ENCODE measurements around the gene EPB41L4B. TPM values are rescaled to one million over a fixed set of nuclear protein-coding genes. Genes with fewer than 3 reads are reported as not detected.

Gene EPB41L4B
- total and polyA plus RNA-seq, 2 donors, result 1.2 to 6.0 TPM

DNA sequence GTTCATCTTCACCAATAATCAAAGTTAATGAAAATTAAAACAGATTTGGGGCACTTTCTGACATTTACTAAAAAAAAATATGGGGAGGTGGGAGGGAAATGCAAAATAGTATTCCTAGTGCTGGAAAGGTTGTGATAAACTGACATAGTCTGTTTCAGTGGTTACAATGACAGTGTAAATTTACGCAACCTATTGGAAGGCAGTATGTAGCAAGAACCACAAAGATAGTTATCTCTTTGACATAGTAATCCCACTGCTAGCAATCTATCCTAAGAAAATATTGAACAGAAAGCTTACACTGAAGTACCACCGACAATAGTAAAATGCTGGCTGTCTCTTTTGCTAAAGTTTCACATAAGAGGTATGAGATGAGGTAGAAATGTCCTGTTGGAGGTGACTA is 15.1 kb upstream of the EPB41L4B start:
- Histone ChIP-seq H3K4me1 (ENCODE audit: insufficient read depth) (peaks cover 1% of the 10 kb centered on the region), H3K36me3 (ENCODE audit: insufficient read depth) (no peaks in the 10 kb centered on the region), H3K4me3 (ENCODE audit: low read depth, low read length) (no peak overlapping the region), H3K27ac (ENCODE audit: low read depth) (no peak overlapping the region)
- 77% methylated on average over 2 of the region's 2 CpGs for WGBS
- no peak for DNase-seq (ENCODE audit: extremely low spot score)

DNA sequence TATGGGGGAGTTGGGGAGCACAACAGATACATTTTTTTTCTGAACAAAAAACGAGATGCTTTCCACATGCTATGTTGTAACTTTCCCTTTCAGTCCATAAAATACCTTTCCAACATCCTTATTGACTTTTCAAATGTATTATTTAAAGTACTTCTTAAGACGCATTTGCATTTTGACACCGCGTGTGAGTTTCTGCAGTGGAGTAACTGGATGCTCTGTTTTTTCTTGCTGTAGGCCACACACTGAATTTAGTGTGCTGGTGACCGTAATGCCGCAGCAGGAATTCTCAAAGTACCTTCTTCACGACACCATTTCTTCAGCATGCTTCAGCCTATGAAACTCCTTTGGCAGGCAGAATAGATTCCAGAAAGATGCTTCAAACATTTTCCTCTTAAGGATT is 14.3 kb upstream of the EPB41L4B start:
- no peak overlapping the region for H3K4me3 ChIP-seq (ENCODE audit: low read depth, low read length)
- H3K27ac ChIP-seq (ENCODE audit: low read depth), result no peak overlapping the region
- no peak for DNase-seq (ENCODE audit: extremely low spot score)
- WGBS, result 70% methylated on average over 7 of the region's 7 CpGs
- peaks cover 1% of the 10 kb centered on the region for H3K4me1 ChIP-seq (ENCODE audit: insufficient read depth)
- no peaks in the 10 kb centered on the region for H3K36me3 ChIP-seq (ENCODE audit: insufficient read depth)

DNA sequence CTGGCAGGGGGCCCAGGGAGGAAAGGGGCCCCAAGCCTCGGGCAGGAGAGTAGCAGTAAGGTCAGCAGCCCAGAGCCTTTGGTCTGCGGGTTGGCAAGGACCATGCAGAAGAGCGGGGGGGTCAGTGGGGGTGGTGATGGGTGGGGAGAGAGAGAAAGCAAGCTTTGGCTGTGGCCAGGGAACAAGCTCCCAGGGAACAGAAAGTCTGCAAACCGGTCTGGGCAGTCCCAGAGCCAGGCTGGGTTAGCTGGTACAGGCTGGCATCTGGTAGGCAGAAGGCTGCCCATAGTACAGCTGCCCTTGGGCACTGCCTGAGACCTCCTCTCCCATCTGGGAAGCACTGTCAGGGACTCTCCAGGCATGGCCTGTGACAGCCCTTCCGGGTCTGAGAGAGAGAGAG is 10.5 kb upstream of the EPB41L4B start:
- no peak overlapping the region for H3K4me3 ChIP-seq (ENCODE audit: low read depth, low read length)
- DNase-seq (ENCODE audit: extremely low spot score), result no peak
- no peaks in the 10 kb centered on the region for H3K36me3 ChIP-seq (ENCODE audit: insufficient read depth)
- H3K27ac ChIP-seq (ENCODE audit: low read depth), result no peak overlapping the region
- peaks cover 1% of the 10 kb centered on the region for H3K4me1 ChIP-seq (ENCODE audit: insufficient read depth)
- WGBS, result 44% methylated on average over 5 of the region's 5 CpGs

DNA sequence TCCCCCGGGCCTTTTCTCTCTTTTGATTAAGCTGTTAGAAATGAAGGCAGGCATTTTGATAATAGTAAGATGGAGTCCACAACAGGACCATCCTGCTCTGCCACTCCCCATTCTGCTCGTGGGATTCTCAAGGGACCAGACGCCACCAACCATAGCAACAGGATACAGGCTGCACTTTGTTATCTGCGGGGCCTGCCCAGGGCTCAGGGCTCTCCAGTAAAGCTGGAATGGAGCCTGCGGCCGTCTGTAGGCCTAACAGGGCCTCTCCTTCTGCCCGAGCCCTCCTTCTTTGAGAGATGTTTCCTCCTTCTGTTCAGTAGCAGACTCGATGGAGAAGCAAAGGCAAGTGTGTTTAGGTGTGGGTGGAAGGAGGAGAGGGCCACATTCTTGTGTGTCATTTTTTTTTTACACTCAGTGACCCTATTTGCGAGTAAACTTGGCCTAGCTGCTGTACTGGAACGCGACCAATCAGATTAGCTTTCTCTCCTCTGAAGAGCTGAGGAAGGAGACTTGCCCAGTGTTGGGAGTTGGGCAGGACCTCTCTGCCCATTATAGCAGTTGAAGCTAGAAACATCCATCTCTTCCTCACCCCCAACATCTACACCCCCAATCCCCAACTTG is 8.9 kb upstream of the EPB41L4B start:
- Histone ChIP-seq H3K4me1 (ENCODE audit: insufficient read depth) (no peaks in the 10 kb centered on the region), H3K27ac (ENCODE audit: low read depth) (peak overlapping the region; percentile 19), H3K36me3 (ENCODE audit: insufficient read depth) (no peaks in the 10 kb centered on the region), H3K4me3 (ENCODE audit: low read depth, low read length) (no peak overlapping the region)
- no peak for DNase-seq (ENCODE audit: extremely low spot score)
- 43% methylated on average over 11 of the region's 11 CpGs for WGBS

DNA sequence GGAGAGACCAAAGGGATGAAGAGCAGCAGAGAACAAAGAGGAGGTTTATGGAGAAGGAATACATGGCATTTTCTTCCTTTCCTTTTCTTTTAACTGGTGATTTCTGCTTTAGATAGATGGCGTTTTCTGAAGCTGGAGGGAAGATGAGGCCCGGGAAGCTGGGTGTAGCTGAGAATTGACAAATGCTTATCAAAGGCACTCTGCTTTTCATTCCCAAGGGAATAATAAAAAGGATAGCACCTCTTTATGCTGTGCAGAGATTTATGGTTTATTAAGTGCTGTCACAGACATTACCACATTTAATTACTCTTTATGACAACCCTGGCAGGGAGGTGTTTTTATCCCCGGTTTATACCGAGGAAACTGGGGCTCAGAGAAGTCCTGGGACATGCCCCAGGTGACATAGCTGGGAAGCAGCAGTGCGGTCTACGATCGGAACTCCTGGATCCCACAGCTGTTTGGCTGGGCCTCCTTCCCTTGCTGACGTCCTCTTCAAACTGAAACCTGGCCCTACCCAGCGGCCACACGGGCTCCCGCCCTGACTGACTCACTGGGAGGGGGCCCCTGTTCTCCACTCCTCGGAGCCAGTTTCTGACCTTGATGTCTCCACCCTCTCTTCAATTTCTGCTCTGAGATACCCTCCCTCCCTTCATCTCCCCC is 8.2 kb upstream of the EPB41L4B start:
- no peak overlapping the region for H3K4me3 ChIP-seq (ENCODE audit: low read depth, low read length)
- WGBS, result 42% methylated on average over 12 of the region's 12 CpGs
- no peak for DNase-seq (ENCODE audit: extremely low spot score)

DNA sequence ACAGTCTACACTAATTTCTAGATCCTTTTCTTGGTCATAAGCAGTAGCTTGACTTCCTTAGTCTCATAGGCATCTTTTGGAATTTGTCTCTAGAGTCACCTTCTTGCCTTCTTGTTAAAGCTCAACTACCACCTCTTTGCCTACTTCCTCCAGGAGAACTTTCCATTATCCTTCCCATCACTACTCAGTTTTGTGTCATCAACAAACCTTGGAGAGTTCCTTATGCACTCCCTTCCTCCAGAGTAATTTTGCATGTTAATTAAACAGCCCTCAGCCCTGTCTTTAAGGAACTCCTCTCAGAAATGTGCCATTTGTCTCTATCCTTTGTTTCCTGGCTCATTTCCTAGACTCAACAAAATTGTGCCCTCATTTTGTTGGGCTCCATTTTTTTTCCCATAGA is 4.2 kb upstream of the EPB41L4B start:
- Histone ChIP-seq H3K4me3 (ENCODE audit: low read depth, low read length) (no peak overlapping the region), H3K4me1 (ENCODE audit: insufficient read depth) (no peaks in the 10 kb centered on the region), H3K36me3 (ENCODE audit: insufficient read depth) (no peaks in the 10 kb centered on the region), H3K27ac (ENCODE audit: low read depth) (no peak overlapping the region)
- no peak for DNase-seq (ENCODE audit: extremely low spot score)

More for the DNA sequence above, 8.2 kb upstream of the EPB41L4B start:
- no peaks in the 10 kb centered on the region for H3K4me1 ChIP-seq (ENCODE audit: insufficient read depth)
- H3K36me3 ChIP-seq (ENCODE audit: insufficient read depth), result no peaks in the 10 kb centered on the region
- H3K27ac ChIP-seq (ENCODE audit: low read depth), result peak overlapping the region; percentile 18

DNA sequence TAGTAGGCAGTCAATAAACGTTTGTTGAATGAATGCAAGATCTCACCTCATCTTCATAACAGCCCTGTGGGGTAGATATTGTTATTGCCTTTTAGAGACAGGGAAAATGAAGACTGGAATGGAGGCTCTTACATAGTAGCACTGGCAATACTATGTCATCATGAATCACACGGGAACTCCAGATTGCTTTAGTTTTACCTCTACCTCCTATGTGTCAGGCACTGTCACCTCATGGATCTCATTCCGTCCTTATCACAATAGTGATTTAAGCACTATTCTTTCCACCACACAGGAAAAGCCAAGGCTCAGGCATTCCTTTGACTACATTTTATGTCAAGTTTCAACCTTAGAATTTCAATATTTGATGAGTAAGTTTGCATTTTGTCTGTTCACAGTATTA is 2.9 kb upstream of the EPB41L4B start:
- Histone ChIP-seq H3K4me1 (ENCODE audit: insufficient read depth) (no peaks in the 10 kb centered on the region), H3K36me3 (ENCODE audit: insufficient read depth) (no peaks in the 10 kb centered on the region), H3K4me3 (ENCODE audit: low read depth, low read length) (no peak overlapping the region), H3K27ac (ENCODE audit: low read depth) (no peak overlapping the region)
- 72% methylated on average over 3 of the region's 3 CpGs for WGBS
- DNase-seq (ENCODE audit: extremely low spot score), result no peak

DNA sequence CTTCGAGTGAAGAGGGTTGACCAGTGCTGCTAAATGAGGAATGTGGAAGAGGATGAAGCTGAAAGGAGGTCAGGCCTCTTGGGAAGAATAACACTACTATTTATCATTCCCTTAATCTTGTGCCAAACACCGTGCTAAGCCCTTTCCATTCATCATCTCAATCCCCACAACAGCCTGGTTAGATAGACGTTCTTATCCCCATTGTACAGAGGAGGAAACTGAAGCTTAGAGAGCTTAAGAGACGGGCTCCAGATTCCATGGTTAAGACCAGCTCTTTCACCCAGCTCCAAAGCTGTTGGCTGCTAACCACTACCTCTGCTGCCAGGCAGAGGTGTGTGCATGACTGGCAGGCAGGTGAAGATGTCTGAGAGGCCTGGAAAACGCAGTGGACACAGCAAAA is 868 bp upstream of the EPB41L4B start:
- Histone ChIP-seq H3K27ac (ENCODE audit: low read depth) (no peak overlapping the region), H3K4me3 (ENCODE audit: low read depth, low read length) (no peak overlapping the region), H3K4me1 (ENCODE audit: insufficient read depth) (no peaks in the 10 kb centered on the region), H3K36me3 (ENCODE audit: insufficient read depth) (no peaks in the 10 kb centered on the region)
- WGBS, result 54% methylated on average over 5 of the region's 5 CpGs
- DNase-seq (ENCODE audit: extremely low spot score), result no peak

DNA sequence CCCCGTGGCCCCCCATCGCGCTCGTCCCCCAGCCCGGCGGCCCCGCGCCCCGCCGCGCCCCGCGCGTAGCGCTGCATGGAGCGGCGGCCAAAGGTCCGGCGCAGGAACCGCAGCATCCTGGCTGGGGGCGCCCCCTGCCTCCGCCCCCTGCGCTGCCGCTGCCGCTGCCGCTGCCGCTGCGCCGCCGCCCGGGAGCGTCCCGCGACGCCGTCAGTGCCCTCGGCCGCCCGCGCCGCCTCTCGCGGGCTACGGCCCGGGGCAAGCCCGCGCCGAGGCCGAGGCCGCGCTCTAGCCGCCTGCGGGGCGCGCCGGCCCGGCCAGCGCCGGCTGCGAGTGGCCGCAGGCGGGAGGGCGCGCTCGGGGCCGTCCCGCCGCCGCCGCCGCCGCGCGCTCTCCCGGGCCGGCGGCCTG is 523 bp downstream of the EPB41L4B start:
- Histone ChIP-seq H3K4me1 (ENCODE audit: insufficient read depth) (no peaks in the 10 kb centered on the region), H3K27ac (ENCODE audit: low read depth) (no peak overlapping the region), H3K36me3 (ENCODE audit: insufficient read depth) (no peaks in the 10 kb centered on the region), H3K4me3 (ENCODE audit: low read depth, low read length) (peak overlapping the region; percentile 79)
- DNase-seq (ENCODE audit: extremely low spot score), result no peak
- WGBS, result under 1% methylated on average over 77 of the region's 77 CpGs

DNA sequence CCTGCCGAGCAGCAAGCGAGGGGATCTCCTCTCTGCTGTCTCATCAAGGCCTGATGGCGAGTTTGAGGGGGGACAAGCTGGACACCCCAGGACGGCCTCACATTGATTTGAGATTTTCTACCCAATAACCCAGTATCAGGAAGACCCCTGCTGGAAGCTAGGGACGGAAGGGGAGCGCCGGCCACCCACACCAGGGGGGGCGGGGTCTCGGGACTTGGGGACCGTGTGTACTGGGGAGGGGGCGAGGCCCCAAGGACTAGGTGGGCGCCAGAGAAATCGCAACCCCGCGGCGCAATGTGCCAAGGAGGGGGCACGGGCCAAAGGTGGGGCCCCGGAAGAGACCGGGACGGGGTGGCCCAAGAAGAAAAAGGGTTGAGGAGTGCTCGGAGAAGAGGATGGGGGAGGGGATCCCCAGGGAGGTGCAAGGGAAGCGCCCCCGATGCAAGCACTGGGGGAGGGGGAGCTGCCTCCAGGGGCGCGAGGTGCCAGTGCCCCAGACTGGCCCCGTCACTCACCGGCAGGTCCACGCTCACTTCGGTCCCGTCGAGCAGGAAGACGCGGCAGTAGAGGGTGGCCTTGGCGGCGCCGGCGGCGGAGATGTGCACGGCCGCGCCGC is 1.1 kb downstream of the EPB41L4B start:
- Histone ChIP-seq H3K4me1 (ENCODE audit: insufficient read depth) (no peaks in the 10 kb centered on the region), H3K36me3 (ENCODE audit: insufficient read depth) (no peaks in the 10 kb centered on the region), H3K4me3 (ENCODE audit: low read depth, low read length) (peak overlapping the region; percentile 79), H3K27ac (ENCODE audit: low read depth) (peak overlapping the region; percentile 19)
- 4% methylated on average over 42 of the region's 42 CpGs for WGBS
- DNase-seq (ENCODE audit: extremely low spot score), result no peak

DNA sequence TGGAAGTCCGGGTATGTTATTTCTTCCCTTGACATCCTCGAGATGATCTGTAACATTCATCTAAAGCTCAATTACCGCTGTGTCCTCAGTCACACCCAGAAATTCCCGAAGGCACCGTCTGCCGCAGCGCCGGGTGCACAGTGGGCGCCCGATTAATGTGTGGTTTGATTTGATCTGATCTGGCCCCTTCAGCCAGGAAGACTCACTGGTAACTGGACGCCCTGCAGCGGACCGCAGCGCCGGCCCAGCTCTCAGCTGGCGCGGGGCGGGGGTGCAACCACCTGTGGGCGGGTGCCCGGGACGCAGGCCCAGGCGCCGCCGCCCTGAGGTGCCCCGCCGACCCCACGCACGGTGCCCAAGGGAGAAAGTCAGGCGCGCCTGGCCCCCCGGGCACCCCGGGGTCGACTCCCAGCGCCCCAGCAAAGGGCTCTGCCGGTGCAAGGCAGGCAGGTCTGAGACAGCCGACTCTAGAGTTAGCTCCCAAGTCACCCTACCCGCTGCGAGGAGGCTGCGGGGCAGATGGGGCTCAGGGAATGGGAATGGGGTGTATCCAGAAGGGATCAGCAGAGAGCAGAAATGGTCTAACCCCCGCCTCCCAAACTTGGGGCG is 1.7 kb downstream of the EPB41L4B start:
- no peaks in the 10 kb centered on the region for H3K4me1 ChIP-seq (ENCODE audit: insufficient read depth)
- H3K4me3 ChIP-seq (ENCODE audit: low read depth, low read length), result no peak overlapping the region
- WGBS, result 26% methylated on average over 41 of the region's 41 CpGs
- peak overlapping the region; percentile 19 for H3K27ac ChIP-seq (ENCODE audit: low read depth)
- no peak for DNase-seq (ENCODE audit: extremely low spot score)
- H3K36me3 ChIP-seq (ENCODE audit: insufficient read depth), result no peaks in the 10 kb centered on the region

DNA sequence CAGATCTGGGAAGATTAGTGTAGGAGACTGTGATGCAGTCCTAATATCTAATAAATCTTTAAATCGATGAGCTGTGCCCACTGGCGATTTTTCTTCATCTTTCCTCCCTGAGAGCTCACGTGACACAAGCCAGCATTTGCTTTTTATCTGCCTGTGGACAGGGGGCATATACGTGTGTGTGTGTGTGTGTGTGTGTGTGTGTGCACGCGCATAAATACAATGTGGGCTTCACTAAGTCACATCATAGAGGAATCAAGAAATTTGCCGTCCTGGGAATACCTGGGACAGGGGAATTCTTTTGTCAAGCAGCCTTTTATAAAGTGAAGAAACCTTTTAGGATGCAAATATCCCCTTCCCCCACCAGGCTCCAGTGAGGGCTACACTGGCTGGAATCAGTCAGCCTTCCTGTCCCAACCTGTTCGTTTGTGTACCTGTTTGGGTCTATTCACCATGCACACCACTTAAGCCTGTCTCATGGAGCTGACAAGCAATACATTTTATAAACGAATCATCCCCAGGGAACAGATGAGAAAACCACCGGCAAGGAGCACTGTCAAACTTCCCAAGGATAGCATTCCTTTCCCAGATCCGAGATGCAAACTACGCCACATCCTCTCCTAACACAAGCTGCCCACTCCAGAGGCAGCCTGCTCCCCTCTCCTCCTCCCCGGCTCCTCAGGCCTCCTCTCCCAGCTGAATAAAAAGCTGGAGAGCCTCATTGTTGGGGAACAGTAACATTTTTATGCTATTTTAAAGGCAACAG is 2.7 kb downstream of the EPB41L4B start:
- DNase-seq (ENCODE audit: extremely low spot score), result no peak
- 44% methylated on average over 13 of the region's 13 CpGs for WGBS
- Histone ChIP-seq H3K27ac (ENCODE audit: low read depth) (no peak overlapping the region), H3K4me1 (ENCODE audit: insufficient read depth) (no peaks in the 10 kb centered on the region), H3K36me3 (ENCODE audit: insufficient read depth) (no peaks in the 10 kb centered on the region), H3K4me3 (ENCODE audit: low read depth, low read length) (no peak overlapping the region)

DNA sequence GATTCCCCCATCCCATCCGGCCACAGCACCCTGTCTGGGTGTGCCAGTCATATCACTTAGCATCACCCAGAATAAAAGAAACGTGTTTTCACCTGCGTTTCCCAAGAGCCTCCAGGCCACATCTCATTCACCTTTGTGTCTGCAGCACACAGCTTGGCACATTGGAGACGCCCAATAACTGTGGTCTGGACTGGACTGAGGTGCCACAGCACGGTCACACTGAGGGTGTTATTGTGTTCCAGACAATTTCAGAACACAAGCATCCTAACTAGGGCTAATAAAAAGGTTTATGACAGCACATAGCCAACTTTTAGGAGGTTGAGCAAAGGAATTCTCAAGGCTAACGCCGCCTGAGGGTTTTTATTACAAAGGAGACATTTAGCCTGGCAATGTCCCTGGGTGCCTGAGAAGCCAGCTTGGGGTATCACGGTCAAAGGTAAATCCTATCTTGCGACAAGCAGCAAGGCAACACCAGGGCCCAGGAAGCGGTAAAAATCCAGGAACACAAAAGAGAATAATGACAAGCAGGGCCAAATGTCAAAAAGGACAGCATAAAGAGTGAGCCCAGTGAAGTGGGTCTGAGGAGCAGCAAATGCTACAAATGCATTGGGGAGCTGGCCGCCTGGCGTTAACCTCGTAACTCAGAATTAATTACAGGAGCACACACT is 3.4 kb downstream of the EPB41L4B start:
- H3K4me1 ChIP-seq (ENCODE audit: insufficient read depth), result no peaks in the 10 kb centered on the region
- H3K4me3 ChIP-seq (ENCODE audit: low read depth, low read length), result no peak overlapping the region
- DNase-seq (ENCODE audit: extremely low spot score), result no peak
- H3K27ac ChIP-seq (ENCODE audit: low read depth), result no peak overlapping the region
- WGBS, result 69% methylated on average over 13 of the region's 13 CpGs
- no peaks in the 10 kb centered on the region for H3K36me3 ChIP-seq (ENCODE audit: insufficient read depth)

All from urinary bladder (tissue), 4 donors.